ENCODE data around the gene KLK13.

KLK13 gene

GRCh38 chr19:51025809-51026553 is 38.9 kb downstream of the KLK13 start:
- TF ChIP-seq MAX (IDR thresholded peaks at IDR 0.05) (no peak), CREB1 (IDR thresholded peaks at IDR 0.05; ENCODE audit: low read depth) (no peak), RAD21 (IDR thresholded peaks at IDR 0.05; ENCODE audit: low read depth) (no peak), EGR1 (IDR thresholded peaks at IDR 0.05) (no peak), YY1 (IDR thresholded peaks at IDR 0.05; ENCODE audit: low read depth) (no peak), EP300 (IDR thresholded peaks at IDR 0.05; ENCODE audit: borderline replicate concordance) (no peak), FOXM1 (IDR thresholded peaks at IDR 0.05; ENCODE audit: borderline replicate concordance, low read depth) (no peak)

- TF ChIP-seq CEBPB (IDR thresholded peaks at IDR 0.05): no peak
- no peak for TF ChIP-seq CREB1 (IDR thresholded peaks at IDR 0.05; ENCODE audit: low read depth)
- no peak for TF ChIP-seq TAF1 (IDR thresholded peaks at IDR 0.05; ENCODE audit: low read depth)
- no peak for TF ChIP-seq EGR1 (IDR thresholded peaks at IDR 0.05)
- TF ChIP-seq REST (IDR thresholded peaks at IDR 0.05; ENCODE audit: low read depth): no peak
- TF ChIP-seq NFIC (IDR thresholded peaks at IDR 0.05): no peak
- no peak for TF ChIP-seq YY1 (IDR thresholded peaks at IDR 0.05; ENCODE audit: low read depth)
- no peak for TF ChIP-seq RAD21 (IDR thresholded peaks at IDR 0.05; ENCODE audit: low read depth)
- no peak for TF ChIP-seq TEAD4 (IDR thresholded peaks at IDR 0.05)
These were observed 39.5 kb downstream of the KLK13 start for GRCh38 chr19:51025401-51025800.

- TF ChIP-seq NFIC (IDR thresholded peaks at IDR 0.05) (no peak), EP300 (IDR thresholded peaks at IDR 0.05; ENCODE audit: borderline replicate concordance) (no peak), USF1 (IDR thresholded peaks at IDR 0.05) (no peak), RAD21 (IDR thresholded peaks at IDR 0.05; ENCODE audit: low read depth) (no peak), YY1 (IDR thresholded peaks at IDR 0.05; ENCODE audit: low read depth) (no peak), ZBTB7A (IDR thresholded peaks at IDR 0.05; ENCODE audit: low read depth) (no peak), TEAD4 (IDR thresholded peaks at IDR 0.05) (no peak), MAX (IDR thresholded peaks at IDR 0.05) (no peak), CREB1 (IDR thresholded peaks at IDR 0.05; ENCODE audit: low read depth) (no peak), FOXM1 (IDR thresholded peaks at IDR 0.05; ENCODE audit: borderline replicate concordance, low read depth) (no peak), REST (IDR thresholded peaks at IDR 0.05; ENCODE audit: low read depth) (no peak), EGR1 (IDR thresholded peaks at IDR 0.05) (no peak), TAF1 (IDR thresholded peaks at IDR 0.05; ENCODE audit: low read depth) (no peak), CEBPB (IDR thresholded peaks at IDR 0.05) (no peak), TCF12 (IDR thresholded peaks at IDR 0.05; ENCODE audit: low read depth) (no peak)
These were observed 40.0 kb downstream of the KLK13 start for GRCh38 chr19:51024924-51025323.

GRCh38 chr19:51023946-51024345 is 40.9 kb downstream of the KLK13 start:
- no peak for TF ChIP-seq TEAD4 (IDR thresholded peaks at IDR 0.05)
- TF ChIP-seq EGR1 (IDR thresholded peaks at IDR 0.05): no peak
- TF ChIP-seq ZBTB7A (IDR thresholded peaks at IDR 0.05; ENCODE audit: low read depth): no peak
- TF ChIP-seq RAD21 (IDR thresholded peaks at IDR 0.05; ENCODE audit: low read depth): no peak
- no peak for TF ChIP-seq NFIC (IDR thresholded peaks at IDR 0.05)

GRCh38 chr19:51022526-51022925 is 42.4 kb downstream of the KLK13 start:
- TF ChIP-seq YY1 (IDR thresholded peaks at IDR 0.05; ENCODE audit: low read depth) (no peak), CREB1 (IDR thresholded peaks at IDR 0.05; ENCODE audit: low read depth) (no peak), RAD21 (IDR thresholded peaks at IDR 0.05; ENCODE audit: low read depth) (no peak), TEAD4 (IDR thresholded peaks at IDR 0.05) (no peak), NFIC (IDR thresholded peaks at IDR 0.05) (no peak), FOXM1 (IDR thresholded peaks at IDR 0.05; ENCODE audit: borderline replicate concordance, low read depth) (no peak), MAX (IDR thresholded peaks at IDR 0.05) (no peak), TCF12 (IDR thresholded peaks at IDR 0.05; ENCODE audit: low read depth) (no peak), REST (IDR thresholded peaks at IDR 0.05; ENCODE audit: low read depth) (no peak), EGR1 (IDR thresholded peaks at IDR 0.05) (no peak), ZBTB7A (IDR thresholded peaks at IDR 0.05; ENCODE audit: low read depth) (no peak), USF1 (IDR thresholded peaks at IDR 0.05) (no peak), EP300 (IDR thresholded peaks at IDR 0.05; ENCODE audit: borderline replicate concordance) (no peak), TAF1 (IDR thresholded peaks at IDR 0.05; ENCODE audit: low read depth) (no peak), CEBPB (IDR thresholded peaks at IDR 0.05) (no peak)
